ENCODE data around the gene SEMA5B. TPM values are rescaled to one million over a fixed set of nuclear protein-coding genes. Genes with fewer than 3 reads are reported as not detected.

Gene SEMA5B
- polyA plus RNA-seq, 1 of the 3 experiments (the other 2 are of a cell fraction) = 0.43 TPM

DNA sequence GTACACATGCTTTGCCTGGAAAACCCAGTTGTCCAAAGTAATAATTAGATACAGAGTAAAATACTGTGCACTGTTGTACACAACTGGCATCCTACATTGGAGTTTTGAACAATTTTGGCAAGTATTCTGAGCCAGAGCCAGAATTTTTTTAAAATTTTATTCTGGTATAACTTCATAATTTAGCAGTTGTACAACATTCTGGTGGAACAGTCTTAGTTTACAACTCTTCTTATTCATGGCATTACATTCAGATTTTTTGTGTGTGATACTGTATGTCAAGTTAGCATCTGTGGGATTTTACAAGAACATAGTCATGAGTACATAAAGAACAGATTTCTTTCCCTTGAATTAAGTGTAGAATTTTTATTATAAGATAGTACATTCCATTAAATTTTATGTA lies 165.2 kb downstream of the SEMA5B start:
- Histone ChIP-seq H3K4me3 (ENCODE audit: low read depth in 2 of 2, low read length in 1 of 2) (no peak overlapping the region), H3K4me1 (ENCODE audit: control insufficient read depth in 1 of 2, insufficient read depth in 2 of 2, low read depth in 1 of 2, low read length in 1 of 2) (no peaks in the 10 kb centered on the region), H3K9me2 (no peaks in the 10 kb centered on the region), H3K9ac (no peak overlapping the region), H3F3A (replicated peaks; ENCODE audit: insufficient read depth) (no peaks in the 10 kb centered on the region), H3K27ac (ENCODE audit: low read depth in 2 of 2, low read length in 1 of 2) (no peak overlapping the region), H2AFZ (ENCODE audit: low read depth) (no peak overlapping the region), H4K20me1 (ENCODE audit: insufficient read depth) (no peaks in the 10 kb centered on the region), H3K27me3 (ENCODE audit: insufficient read depth) (no peaks in the 10 kb centered on the region), H3K36me3 (replicated peaks in 1 of 2; ENCODE audit: control insufficient read depth in 1 of 2, insufficient read depth in 2 of 2, low read length in 1 of 2) (peaks cover 18 to 20% of the 10 kb centered on the region in 2 experiments), H3K79me2 (ENCODE audit: insufficient read depth) (no peaks in the 10 kb centered on the region), H3K9me3 (no peaks in the 10 kb centered on the region), H3K4me2 (no peak overlapping the region)
- no peak for TF ChIP-seq ELF1 (IDR thresholded peaks at IDR 0.05)
- TF ChIP-seq POLR2AphosphoS5 (IDR thresholded peaks at IDR 0.05; ENCODE audit: low read depth, low read length) = no peak
- no peak for TF ChIP-seq NRF1 (IDR thresholded peaks at IDR 0.05; ENCODE audit: low read depth, low read length)
- TF ChIP-seq TCF12 (IDR thresholded peaks at IDR 0.05) = no peak
- TF ChIP-seq RCOR1 (IDR thresholded peaks at IDR 0.05; ENCODE audit: low read length) = no peak
- TF ChIP-seq JUND (IDR thresholded peaks at IDR 0.05) = no peak
- TF ChIP-seq, protein P1, sequence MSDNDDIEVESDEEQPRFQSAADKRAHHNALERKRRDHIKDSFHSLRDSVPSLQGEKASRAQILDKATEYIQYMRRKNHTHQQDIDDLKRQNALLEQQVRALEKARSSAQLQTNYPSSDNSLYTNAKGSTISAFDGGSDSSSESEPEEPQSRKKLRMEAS (IDR thresholded peaks at IDR 0.05; ENCODE audit: low read depth) = no peak
- no peak for TF ChIP-seq MXI1 (IDR thresholded peaks at IDR 0.05; ENCODE audit: low read depth, low read length)
- no peak for TF ChIP-seq YY1 (IDR thresholded peaks at IDR 0.05; ENCODE audit: low read depth)
- TF ChIP-seq, protein P2, sequence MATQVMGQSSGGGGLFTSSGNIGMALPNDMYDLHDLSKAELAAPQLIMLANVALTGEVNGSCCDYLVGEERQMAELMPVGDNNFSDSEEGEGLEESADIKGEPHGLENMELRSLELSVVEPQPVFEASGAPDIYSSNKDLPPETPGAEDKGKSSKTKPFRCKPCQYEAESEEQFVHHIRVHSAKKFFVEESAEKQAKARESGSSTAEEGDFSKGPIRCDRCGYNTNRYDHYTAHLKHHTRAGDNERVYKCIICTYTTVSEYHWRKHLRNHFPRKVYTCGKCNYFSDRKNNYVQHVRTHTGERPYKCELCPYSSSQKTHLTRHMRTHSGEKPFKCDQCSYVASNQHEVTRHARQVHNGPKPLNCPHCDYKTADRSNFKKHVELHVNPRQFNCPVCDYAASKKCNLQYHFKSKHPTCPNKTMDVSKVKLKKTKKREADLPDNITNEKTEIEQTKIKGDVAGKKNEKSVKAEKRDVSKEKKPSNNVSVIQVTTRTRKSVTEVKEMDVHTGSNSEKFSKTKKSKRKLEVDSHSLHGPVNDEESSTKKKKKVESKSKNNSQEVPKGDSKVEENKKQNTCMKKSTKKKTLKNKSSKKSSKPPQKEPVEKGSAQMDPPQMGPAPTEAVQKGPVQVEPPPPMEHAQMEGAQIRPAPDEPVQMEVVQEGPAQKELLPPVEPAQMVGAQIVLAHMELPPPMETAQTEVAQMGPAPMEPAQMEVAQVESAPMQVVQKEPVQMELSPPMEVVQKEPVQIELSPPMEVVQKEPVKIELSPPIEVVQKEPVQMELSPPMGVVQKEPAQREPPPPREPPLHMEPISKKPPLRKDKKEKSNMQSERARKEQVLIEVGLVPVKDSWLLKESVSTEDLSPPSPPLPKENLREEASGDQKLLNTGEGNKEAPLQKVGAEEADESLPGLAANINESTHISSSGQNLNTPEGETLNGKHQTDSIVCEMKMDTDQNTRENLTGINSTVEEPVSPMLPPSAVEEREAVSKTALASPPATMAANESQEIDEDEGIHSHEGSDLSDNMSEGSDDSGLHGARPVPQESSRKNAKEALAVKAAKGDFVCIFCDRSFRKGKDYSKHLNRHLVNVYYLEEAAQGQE (IDR thresholded peaks at IDR 0.05; ENCODE audit: low read depth, low read length) = no peak
- no peak for TF ChIP-seq SIN3A (IDR thresholded peaks at IDR 0.05; ENCODE audit: borderline replicate concordance, low read depth, low read length)
- TF ChIP-seq EP300 (IDR thresholded peaks at IDR 0.05; ENCODE audit: borderline replicate concordance in 1 of 2, low read depth in 1 of 2, low read length in 1 of 2) = no peak
- no peak for TF ChIP-seq GATA2 (CRISPR knock-in tag; IDR thresholded peaks at IDR 0.05)
- no peak for TF ChIP-seq SMC3 (IDR thresholded peaks at IDR 0.05; ENCODE audit: low read depth, low read length)
- DNase-seq = no peak
- ChIA-PET POLR2A (no interaction called here), CTCF (no interaction called here)

Other genes starting within 250 kb of the SEMA5B start
- gene HSPBAP1, start 233.9 kb downstream of the SEMA5B start, polyA plus RNA-seq (2012; rRNA removed) = 5.1 and 6.7 TPM in 2 replicates
- 6.4 and 9.1 TPM in 2 replicates for gene SLC49A4, start 232.7 kb downstream of the SEMA5B start, polyA plus RNA-seq (2012; rRNA removed)
- gene PDIA5, start 39.3 kb upstream of the SEMA5B start, polyA plus RNA-seq (2012; rRNA removed) = 28.0 and 28.6 TPM in 2 replicates
- 13.0 and 17.4 TPM in 2 replicates for gene SEC22A, start 174.2 kb upstream of the SEMA5B start, polyA plus RNA-seq (2012; rRNA removed)